Cerebellar cortex (tissue), 1 donor: Measurements from ENCODE around the gene ST14.
"Not testable (repeated sequence)": the region's sequence is repeated elsewhere in the genome, so short reads cannot be mapped to it uniquely, and the experiment has no call there.

Experiments
- DNase-seq: peaks from one replicate; pipeline ENCODE4 v3.0.0-alpha.2; 2015; ENCODE audit warnings: low spot score

The ST14 gene

DNA sequence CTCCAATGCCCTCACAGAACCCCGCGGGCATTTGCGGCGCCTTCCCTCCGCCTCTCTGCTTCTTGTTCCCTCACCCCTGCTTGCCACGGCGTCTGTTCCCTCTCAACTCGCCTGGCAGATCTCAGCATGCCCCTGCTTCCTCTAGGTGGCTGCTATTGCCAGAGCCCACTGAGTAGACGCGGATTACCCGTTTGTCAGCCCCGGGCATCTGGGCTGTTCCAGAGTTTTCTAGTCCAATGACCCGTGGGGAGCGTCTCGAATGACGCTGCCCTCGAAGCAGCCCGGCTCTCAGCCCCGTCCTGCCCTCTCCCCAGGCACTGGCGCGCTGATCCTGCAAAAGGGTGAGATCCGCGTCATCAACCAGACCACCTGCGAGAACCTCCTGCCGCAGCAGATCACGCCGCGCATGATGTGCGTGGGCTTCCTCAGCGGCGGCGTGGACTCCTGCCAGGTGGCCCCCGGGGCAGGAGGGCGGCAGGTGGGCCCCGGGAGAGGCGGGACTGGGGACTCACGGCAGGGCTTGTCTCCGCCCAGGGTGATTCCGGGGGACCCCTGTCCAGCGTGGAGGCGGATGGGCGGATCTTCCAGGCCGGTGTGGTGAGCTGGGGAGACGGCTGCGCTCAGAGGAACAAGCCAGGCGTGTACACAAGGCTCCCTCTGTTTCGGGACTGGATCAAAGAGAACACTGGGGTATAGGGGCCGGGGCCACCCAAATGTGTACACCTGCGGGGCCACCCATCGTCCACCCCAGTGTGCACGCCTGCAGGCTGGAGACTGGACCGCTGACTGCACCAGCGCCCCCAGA, 49.7 kb downstream of the ST14 start:
- peak; percentile 64 for DNase-seq

DNA sequence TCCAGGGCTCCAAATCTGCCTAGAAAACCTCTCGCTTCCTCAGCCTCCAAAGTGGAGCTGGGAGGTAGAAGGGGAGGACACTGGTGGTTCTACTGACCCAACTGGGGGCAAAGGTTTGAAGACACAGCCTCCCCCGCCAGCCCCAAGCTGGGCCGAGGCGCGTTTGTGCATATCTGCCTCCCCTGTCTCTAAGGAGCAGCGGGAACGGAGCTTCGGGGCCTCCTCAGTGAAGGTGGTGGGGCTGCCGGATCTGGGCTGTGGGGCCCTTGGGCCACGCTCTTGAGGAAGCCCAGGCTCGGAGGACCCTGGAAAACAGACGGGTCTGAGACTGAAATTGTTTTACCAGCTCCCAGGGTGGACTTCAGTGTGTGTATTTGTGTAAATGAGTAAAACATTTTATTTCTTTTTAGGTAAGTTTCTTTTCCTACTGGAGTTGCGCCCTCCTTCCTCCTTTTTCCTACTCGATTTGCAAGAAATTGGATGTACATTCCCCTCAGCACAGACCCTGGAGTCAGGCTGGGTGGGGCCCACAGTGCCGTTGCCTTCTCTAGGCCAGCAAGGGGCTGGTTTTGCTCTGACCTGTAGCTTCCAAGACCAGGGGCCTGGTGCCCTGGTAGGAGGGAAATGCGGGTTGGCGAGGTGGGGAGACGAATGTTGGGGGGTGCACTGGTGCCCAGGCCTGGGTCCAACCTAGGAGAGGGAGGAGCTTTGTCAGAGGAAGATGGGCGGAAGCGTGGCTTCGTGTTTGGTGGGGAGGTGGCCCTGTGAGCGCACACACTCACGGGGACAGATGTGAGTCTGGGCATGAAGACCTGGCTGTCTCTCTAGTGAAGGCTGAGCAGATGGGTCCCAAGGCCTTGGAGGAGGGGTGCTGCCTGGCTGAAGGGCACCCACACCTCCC, 50.6 kb downstream of the ST14 start:
- no peak for DNase-seq

DNA sequence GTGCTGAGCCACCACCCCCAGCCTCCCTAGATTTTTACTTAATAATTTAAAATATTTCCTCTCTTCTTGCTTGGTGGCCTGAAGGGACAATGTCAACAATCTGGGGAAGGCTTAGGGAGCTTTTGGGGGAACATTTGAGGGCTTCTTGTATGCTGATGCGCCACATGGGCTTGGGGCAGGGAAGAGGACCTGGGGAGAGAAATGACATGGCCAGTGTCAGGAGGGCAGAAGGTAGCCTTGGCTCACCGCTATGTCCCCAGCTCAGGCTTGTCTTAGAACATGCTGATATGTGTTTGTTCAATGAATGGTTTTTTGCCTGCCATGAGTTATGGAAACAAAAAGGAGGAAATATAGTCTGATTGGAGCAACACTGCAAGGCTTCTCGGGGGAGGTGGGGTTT, 51.6 kb downstream of the ST14 start:
- DNase-seq, result no peak

DNA sequence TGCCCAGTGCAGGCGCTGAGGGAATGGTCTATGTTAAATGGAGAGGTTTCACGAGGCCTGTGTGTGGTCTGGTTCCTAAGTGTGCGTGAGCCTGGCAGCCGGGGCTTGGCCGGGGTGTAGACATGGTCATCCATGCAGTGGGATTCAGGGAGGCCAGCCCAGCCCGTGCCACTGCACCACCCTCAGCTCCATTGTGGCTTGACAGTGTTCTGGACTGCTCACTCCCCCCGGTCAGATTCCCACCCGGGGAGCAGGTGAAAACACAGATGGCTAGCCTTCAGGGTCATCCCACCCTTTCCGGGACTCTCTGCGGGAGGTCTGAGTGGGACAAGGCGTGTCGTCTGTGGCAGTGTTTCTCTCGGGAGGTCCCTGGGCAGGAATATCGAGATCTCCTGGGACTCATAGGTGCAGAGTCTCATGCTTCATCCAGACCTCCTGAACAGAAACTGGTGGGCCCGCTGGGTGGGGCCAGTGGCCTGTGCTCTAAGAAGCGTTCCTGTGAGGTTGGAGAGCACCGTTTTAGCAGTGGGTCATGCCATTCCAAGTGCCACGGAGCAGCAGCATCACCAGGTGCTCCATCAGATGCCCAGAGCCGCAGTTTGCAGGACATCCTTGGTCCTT, 52.3 kb downstream of the ST14 start:
- DNase-seq, result no peak

DNA sequence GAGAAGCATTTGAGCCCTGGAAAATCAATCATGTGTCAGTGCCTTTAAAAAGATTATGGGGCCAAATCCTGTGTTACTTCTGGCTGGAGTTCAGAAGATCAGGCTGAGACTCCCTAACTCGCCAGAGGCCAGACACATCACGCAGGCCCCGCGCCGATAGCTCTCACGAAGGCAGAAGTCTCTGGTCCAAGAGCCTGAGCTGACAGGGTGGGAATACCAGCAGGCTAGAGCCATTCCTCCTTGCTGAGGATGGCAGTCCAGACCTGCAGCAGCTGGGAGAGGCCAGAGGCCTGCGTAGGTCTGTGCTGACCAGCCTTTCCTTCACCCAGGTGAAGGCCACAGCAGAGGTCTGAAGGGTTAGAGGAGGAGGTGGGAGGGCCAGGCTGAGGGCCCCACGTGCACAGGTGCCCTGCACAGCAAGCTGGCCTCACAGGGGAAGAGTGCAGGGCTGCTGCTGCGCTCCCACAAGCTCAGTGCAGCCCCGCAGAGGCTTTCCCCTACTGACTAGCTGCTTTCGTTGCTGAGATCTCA, 52.9 kb downstream of the ST14 start:
- DNase-seq, result no peak

DNA sequence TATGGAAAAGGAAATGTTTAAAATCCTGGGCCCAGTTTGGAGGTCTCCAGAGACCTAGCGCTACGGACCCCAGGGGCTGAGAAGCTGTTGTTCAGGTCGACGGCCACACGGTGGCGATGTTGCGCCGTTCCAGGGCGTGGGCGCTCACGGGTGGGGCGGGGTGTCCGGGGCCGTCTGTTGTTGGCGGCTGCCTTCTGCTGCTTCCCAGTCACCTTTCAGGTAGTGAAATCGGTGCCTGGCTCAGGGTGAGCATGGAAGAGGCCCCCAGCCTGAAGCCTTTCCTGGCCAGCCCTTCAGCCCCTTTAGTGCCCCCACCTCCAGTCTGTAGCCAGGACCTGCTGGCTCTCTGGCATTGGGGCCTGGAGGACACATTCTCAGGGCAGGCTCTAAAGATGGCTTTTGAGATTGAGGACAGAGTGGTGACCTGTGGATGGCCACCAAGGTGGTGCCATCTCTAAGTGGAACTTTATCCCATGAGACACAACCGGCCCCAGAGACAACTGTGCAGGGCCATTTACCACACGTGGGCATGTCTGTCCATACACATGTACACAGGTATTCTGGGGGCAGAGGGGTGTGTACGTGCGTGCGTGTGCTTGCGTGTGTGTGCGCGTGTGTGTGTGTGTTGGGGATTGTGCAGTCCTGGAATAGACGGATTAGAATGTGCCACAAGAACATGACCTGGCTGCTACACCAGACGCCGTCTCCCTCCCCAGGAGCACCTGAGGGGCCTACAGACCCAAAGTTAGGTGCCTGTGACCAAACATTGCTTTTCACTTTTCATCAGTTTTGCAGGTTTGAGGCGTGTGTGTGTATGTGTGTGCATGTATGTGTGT, 53.8 kb downstream of the ST14 start:
- peak; percentile 69 for DNase-seq

DNA sequence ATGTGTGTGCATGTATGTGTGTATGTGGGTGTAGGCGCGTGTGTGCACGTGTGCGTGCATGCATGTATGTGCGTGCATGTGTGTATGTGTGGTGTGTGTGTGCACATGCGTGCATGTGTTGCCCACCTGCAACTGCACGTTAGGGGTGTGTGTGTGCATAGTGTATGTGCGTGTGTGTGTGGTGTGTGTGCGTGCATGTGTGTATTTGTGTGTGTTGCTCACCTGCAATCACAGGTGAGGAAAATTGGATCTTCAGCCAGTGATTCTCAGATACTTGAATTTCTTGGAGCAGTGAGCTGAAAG, 54.3 kb downstream of the ST14 start:
- no peak for DNase-seq

DNA sequence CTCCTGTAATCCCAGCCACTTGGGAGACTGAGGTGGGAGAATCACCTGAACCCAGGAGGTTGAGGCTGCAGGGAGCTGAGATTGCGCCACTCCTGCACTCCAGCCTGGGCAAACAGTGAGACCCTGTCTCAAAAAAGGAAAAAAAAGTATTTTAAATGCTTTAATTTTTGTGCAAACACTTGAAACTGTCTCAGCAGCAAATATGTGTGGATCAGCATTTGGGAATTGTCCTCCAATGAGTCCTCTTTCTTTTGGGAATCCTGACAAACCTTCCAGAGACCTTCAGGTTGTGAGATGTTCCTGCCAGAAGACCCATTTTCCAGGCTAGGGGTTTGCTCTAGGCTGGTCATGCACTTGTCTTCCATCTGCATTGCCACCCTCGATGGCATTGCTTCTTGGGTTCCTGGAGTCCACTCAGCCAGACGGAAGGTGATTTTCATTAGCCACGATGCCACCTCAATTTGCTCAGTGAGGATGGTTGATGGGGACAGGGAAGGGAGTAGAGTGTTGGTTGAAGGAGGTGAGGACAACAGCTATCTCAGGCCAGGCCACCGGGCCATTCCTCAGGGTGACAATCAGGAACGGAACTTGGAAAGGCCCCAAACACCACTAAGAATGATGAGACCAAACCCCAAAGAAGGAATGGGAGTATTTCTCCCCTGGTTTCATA, 55.4 kb downstream of the ST14 start:
- no peak for DNase-seq

DNA sequence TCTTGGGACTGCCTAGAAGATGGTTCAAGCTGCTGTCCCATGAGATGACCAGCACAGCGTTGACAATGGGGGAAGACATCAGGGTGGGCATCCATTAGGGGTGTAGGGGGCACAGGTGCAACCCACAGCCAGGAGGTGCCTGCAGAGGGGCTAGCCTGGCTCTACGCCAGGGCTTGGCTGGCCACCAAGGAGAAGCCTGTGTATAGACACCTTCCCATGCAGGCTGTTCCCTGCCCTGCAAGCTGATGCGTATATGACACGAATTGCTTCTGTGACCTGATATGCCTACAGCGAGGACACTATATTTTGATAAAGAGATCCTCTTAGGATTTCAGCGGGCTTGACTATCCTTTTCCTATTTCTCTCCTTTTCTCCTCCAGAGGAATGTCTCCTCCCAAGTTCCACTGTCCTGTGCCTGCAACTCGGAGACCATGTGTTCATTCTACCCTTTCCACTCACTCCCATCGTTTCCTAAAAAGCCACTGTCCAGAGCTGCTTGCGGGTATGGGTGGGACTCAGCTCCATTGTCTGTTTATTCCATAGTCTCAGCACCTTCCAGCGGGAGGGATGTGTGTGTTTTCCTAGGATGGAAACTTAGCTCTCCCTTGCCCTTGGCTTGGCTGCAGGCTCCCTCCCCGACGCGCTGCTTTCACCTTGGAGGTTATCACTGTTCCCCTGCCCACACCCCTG, 56.1 kb downstream of the ST14 start:
- DNase-seq, result no peak

DNA sequence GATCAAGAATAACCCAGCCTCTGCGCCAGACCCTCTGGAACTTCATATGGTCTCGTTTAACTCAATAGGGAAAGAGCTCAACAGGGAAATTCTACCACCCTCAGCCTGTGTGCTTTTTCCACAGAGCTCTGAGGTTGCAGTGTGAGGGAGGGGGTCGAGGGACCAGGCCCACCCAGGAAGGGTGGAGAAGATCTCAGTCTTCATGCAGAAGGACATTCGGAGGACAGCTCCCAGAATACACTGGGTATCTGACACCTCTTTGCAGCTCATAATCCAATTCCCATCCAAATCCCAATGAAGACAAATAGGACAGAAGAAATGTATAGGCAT, 56.6 kb downstream of the ST14 start:
- no peak for DNase-seq

DNA sequence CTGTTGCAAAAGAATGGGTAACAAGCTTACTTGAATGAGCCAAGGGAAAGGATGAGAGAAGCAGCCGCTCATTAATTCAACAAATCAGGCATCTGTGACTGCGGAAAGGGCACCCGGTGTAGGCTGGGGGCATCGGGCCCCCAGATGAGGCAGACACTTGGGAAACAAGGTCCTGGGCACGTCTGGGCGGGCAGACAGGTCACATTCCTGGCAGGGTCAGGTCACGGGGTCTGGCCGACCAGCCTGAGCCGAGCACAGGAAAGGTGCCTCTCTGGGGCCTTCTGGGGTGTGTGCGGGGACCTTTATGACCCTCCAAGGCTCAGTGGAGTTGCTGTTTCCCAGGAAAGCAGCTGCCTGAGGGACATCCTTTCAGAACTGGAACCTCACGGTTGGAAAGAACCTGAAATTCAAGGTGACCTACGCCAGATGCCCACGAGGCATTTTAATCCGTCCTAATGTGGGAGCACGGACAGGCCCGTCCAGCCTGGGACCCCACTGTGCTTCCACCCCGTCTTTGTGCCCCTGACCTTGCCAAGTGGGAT, 57.1 kb downstream of the ST14 start:
- no peak for DNase-seq

DNA sequence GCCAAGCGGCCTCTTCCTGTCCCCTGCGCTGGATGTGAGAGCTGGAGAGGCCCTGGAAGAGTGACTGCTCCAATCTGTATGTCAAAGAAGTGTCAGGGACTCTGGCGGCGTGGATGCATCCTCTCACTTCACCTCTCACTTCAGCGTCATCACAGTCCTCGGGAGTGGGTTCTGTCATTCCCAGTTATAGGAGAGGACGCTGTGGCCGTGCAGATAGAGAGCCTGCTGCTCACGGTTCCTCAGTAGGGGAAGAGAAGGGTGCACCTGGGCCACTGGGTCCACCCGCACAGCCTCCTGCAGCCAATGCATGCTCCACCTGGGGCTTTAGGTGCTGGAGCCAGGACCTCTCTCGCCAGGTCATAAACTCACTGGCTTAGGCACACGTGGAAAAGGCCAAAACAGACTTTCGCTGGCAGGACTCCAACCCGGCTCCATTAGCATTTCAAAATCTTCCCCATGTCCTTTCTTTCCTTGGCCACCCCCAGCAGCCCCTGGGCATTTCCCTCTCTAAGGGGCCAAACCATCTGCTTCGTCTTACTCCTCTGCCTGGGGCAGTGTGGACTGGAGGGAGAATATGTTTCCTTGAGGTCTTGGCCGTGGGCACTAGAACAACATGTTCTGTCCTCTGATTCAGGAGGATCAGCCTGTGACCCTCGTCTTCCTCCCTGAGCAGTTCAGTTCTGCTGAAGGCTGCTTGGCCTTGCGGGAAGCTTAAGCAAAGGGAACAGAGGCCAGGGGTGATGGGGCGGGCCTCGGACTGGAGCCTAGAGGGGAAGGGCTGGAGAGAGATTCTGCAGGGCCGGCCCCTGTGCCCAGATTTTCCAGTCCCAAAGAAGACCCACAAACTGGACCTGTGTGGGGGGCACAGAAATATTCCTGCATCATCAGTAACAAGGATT, 57.8 kb downstream of the ST14 start:
- DNase-seq, result no peak

DNA sequence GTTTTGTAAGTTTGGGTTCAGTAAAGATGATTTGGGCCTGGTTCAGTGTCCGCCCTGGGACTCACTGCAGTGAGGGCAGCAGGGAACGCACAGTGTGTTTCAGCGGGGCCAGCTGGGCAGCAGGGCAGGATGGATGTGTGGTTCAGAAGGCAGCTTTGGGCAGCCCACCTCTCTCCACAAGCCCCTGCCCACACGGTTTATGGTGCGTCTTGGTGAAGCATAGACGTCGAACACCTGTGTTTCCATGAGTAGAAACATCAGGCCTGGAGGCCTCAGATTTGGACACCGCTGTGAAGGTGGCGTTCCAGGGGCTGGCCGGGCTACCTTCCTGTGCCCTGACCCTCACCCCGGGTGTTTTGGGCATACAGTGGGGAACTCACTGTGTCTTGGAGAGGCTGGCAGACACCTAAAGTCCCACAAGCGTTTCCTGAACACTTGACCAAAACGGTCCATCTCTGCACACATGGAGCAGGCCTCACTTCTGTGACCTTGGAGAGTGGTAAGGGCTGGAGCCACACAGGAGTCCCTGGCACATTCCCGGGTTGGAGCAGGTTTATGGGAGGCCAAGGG, 59.0 kb downstream of the ST14 start:
- no peak for DNase-seq

DNA sequence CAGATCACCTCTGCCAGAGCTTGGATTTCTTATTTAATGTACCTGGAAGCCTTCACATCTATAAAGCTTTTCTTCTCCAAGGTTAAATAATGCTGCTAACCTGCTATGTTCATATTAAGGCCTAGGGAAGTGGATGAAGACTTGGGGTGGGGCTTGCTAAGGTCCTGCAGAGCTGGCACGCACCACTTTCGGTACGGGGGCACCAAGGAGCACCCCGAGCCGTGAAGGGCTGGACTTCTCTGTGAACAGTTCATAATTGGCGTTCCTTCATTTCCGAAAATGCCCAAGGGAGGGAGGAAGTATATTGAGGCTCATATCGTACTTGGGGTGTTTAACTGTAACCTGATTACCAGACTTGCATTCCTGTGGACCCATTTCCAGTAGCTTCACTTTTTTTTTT, 59.6 kb downstream of the ST14 start:
- no peak for DNase-seq

DNA sequence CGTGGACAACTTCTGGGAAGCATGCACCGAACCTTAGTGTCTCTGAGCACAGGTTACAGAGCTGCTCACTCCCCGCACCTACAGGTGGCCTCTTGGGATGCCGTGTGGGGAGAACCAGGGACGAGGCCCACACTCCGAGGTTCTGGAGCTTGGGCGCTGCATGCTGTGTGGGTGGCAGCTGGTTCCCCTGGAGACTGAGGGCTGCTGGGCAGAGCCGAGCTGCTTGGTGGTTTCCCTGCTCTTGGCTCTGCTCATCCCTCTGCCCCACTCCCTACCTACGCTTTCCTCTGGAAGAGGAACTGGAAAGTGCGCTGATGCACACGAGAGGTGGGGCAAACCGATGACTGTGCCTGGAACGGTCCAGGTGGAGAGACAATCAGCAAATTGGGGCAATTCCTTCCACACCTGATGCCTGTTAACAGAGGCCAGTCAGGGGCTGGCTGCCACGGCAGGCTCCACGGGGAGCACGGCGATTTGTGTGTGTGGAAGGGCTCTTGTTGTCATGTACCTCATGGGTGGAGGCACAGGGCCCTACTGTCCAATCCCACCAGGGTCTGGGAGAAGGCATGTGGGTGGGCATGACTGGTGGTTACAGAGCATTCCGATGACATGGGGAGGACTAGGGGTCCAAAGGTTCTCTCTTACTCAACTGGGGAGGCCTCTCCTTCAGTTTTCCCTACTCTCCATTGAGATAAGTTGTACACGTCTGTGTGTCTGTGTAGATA, 60.9 kb downstream of the ST14 start:
- no peak for DNase-seq

DNA sequence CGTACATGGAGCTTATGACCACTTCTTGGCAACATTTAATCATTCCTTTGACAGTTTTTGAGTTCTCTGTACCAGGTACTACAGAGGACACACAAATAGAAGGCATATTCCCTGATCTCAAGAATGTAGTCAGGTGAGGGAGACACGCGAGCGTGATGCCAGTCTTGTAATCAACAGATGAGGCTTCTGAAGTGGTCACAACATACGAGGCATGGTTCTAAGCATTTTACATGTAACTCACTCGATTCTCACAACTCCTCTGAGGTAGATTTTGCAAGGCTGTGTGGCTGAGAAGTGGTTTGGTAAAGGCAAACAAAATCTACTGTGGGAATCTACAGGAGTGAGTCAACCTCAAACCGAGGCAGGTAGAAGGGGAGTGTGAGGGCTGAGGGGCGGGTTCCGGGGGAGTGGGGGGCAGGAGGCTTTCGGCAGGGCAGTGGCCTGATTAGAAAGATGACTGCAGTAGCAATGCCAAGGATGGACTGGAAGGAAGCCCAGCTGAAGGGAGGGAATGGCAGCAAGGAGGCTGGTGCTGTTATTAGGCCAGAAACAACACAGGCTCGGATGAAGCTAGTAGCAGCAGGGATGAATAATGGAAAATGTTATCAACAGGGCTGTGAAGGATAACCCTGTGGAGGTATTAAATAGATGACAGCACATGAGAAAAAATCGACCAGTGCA, 63.8 kb downstream of the ST14 start:
- peak; percentile 89 for DNase-seq

DNA sequence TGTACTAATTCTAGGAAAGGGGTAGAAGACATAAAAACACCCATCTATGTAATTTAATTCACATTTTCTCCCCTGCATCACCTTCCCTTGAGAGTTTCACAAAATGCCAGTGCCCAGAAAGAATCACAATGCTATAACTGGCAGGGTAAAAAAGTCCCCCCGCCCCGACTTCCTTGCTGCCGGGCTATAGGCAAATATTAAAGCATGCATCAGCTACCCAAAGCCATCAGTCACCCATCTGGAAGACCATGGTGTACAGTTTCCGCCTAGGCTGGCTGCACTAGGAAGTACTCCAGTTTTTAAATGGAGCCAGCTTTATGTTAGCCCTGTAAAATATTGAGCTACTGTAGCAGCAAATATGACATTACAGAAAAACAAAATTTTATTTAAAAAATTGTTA, 67.8 kb downstream of the ST14 start:
- DNase-seq, result no peak

DNA sequence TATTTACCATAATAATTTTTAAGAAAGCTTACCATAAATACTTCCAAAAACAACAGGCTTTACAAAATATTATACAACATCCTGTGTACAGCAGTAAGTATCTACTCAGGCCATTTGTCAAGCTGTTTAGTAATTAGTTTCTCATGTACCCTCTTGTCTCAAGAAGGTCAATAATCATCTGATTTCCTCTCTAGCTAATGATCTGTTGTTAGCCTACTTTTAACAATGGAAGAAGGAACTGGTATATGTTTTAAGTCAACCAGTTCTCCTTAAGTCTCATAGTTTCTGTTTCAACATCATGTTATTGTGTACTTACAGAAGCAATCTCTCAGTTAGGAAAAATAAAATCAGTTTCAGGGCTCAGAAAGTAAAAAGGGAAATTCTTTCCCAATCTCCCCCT, 73.9 kb downstream of the ST14 start:
- DNase-seq, result not testable (repeated sequence)
